Measurements from ENCODE around the gene GRID1.

Gene GRID1

DNA sequence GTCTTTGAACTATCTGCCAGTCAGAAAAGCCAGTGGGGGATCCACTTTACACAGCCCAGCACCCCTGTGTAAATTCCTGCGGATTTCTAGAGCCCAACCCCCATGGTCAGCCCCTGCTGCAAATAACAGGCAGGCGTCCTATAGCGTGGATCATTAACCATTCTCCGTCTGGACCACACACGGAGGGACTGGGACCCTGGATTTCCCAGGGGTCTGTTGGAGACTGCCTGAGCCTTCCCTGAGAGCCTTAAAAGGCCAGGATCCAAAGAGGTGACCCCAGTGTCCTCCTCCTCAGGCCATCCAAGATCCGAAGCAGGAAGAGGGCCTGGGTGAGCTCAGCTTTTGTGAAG is 11.2 kb upstream of the GRID1 start:
- Mint-ChIP-seq H3K27ac (no peak overlapping the region), H3K9me3 (no peaks in the 10 kb centered on the region), H3K4me1 (peaks cover 5% of the 10 kb centered on the region), H3K27me3 (ENCODE audit: low read depth, poor library complexity) (peaks cover 66% of the 10 kb centered on the region), H3K36me3 (ENCODE audit: low read depth) (no peaks in the 10 kb centered on the region), H3K4me3 (no peak overlapping the region)
- DNase-seq = peak; percentile 26
- no peak for TF ChIP-seq CTCF (IDR thresholded peaks at IDR 0.05)

DNA sequence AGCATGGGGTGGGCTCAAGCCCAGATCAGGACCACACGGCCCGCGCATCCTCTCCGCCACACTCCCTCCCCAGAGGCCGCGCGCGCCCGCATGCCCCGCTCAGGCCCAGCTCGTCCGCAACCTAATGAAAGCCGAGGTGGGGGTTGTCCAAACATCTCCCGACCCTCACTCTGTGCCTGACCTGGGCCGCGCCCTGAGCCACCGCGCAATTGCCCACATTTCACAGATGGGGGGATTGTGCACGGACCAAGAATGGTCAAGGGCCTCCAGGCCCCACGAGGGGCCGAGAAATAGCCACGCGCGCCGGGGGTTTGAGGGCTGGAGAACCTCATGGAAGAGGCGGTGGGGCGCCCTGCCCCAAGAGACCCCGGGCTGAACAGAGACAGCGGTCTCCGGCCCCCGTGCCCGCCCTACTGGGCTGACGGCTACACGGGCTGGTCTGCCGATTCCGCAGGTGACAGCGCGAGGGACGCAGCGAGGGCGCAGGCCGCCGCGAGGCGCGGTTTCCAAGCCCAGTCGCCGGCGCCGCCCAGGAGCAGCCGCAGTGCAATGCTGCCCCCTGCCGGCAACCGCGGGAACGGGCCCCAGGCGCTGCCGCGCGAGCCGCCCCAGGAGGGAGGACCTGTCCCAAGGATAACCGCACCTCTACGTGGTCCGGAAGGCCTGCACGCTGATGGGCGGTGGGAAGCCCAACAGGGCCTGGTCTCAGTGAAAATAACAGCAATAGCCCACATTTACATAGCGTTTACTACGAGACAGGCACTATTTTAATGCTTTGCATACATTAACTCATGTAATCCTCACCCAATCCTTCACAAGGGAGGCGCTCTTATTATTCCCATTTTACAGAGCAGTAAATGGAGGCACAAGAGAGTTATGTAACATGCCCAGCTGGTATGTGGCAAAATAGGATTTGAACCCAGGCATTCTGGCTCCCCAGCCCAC is 10.5 kb upstream of the GRID1 start:
- Mint-ChIP-seq H3K36me3 (ENCODE audit: low read depth) (no peaks in the 10 kb centered on the region), H3K27ac (no peak overlapping the region), H3K9me3 (no peaks in the 10 kb centered on the region), H3K4me3 (no peak overlapping the region), H3K27me3 (ENCODE audit: low read depth, poor library complexity) (peaks cover 72% of the 10 kb centered on the region), H3K4me1 (peaks cover 5% of the 10 kb centered on the region)
- peak; percentile 99 for TF ChIP-seq CTCF (IDR thresholded peaks at IDR 0.05)
- peak; percentile 96 for DNase-seq

GRCh38 chr10:86376403-86376802 is 9.8 kb upstream of the GRID1 start:
- no peaks in the 10 kb centered on the region for H3K36me3 Mint-ChIP-seq (ENCODE audit: low read depth)
- H3K27ac Mint-ChIP-seq = no peak overlapping the region
- H3K4me1 Mint-ChIP-seq = peaks cover 5% of the 10 kb centered on the region
- no peak for TF ChIP-seq CTCF (IDR thresholded peaks at IDR 0.05)
- no peaks in the 10 kb centered on the region for H3K9me3 Mint-ChIP-seq
- H3K4me3 Mint-ChIP-seq = peak overlapping the region; percentile 23
- peaks cover 76% of the 10 kb centered on the region for H3K27me3 Mint-ChIP-seq (ENCODE audit: low read depth, poor library complexity)
- DNase-seq = no peak

- Mint-ChIP-seq H3K4me3 (no peak overlapping the region), H3K27ac (no peak overlapping the region), H3K9me3 (no peaks in the 10 kb centered on the region), H3K4me1 (peaks cover 5% of the 10 kb centered on the region), H3K36me3 (ENCODE audit: low read depth) (no peaks in the 10 kb centered on the region), H3K27me3 (ENCODE audit: low read depth, poor library complexity) (peaks cover 78% of the 10 kb centered on the region)
- DNase-seq = no peak
- no peak for TF ChIP-seq CTCF (IDR thresholded peaks at IDR 0.05)
Observed at GRCh38 chr10:86375204-86375603, 8.6 kb upstream of the GRID1 start.

DNA sequence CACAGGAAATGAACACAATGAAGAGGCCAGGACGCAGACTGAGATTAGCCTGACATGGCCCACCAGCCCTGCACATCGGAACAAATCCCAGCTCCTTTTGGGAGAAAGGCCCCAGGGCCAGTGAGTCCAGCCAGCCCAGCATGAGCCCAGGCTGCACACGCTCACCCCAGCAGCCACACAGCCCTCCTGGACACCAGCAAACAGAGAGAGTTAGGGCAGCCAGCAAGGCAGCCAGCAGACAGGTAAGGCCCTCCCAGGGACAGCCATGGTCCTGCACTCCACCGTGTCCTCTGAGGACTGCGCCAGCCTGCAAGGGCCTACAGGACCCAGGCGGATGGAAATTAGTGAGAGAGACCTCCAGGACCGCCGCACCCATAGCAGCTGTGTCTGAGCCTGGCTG is 8.1 kb upstream of the GRID1 start:
- Mint-ChIP-seq H3K36me3 (ENCODE audit: low read depth) (no peaks in the 10 kb centered on the region), H3K4me3 (no peak overlapping the region), H3K9me3 (no peaks in the 10 kb centered on the region), H3K27ac (no peak overlapping the region), H3K4me1 (peaks cover 5% of the 10 kb centered on the region), H3K27me3 (ENCODE audit: low read depth, poor library complexity) (peaks cover 82% of the 10 kb centered on the region)
- no peak for TF ChIP-seq CTCF (IDR thresholded peaks at IDR 0.05)
- DNase-seq = no peak

GRCh38 chr10:86373828-86374227 is 7.2 kb upstream of the GRID1 start:
- Mint-ChIP-seq H3K36me3 (ENCODE audit: low read depth) (no peaks in the 10 kb centered on the region), H3K27ac (no peak overlapping the region), H3K4me1 (peaks cover 5% of the 10 kb centered on the region), H3K4me3 (no peak overlapping the region), H3K9me3 (no peaks in the 10 kb centered on the region), H3K27me3 (ENCODE audit: low read depth, poor library complexity) (peaks cover 84% of the 10 kb centered on the region)
- no peak for TF ChIP-seq CTCF (IDR thresholded peaks at IDR 0.05)
- no peak for DNase-seq

Data from nephron progenitor cell (in vitro differentiated cells).